GM19240 (cell line): Measurements from ENCODE around the gene CRAT.
A peak's percentile ranks its signal among the peaks of the same experiment; 100 is the strongest.

ENCODE experiments used
- DNase-seq: peaks from one replicate; pipeline ENCODE4 v3.0.0; 2011; ENCODE audit warnings: low spot score; ENCODE audit not compliant: insufficient read length

CRAT gene

DNA sequence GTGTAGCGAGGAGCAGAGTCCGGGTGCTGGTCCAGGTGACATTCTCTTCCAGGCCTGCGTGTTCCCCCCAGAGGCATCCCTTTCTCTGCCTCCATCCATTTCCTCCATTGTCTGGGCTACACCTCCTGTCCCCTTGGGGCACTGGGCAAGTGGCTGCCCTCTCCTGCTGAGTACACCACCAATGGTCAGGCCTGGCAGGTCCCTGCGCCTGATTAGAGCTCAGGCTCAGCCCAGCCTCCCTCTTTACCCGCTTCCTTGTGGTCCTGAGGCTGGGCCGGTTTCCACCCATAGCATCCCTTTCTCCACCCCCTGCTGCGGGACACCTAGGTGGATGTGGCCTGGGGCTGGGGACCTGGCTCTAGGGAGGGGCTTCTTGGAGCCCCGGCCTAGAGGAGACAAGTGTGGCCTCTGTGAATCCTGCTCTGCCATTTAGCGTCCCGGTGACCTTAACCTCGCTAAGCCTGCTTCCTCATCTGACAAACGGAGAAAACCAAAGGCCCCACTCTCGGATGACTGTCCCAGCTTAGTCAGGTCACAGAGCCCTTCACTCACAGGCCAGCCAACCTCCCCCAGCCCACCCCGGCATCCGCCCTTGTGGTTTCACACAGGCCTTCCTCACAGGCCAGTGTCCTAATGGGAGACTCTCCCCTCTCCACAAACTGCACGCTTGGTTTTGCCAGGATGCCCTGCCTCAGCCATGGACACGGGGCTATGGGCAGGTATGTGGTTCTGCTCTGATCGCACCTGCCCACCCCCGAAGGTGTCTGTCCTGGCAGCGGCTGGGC is 16.8 kb downstream of the CRAT start:
- no peak for DNase-seq

DNA sequence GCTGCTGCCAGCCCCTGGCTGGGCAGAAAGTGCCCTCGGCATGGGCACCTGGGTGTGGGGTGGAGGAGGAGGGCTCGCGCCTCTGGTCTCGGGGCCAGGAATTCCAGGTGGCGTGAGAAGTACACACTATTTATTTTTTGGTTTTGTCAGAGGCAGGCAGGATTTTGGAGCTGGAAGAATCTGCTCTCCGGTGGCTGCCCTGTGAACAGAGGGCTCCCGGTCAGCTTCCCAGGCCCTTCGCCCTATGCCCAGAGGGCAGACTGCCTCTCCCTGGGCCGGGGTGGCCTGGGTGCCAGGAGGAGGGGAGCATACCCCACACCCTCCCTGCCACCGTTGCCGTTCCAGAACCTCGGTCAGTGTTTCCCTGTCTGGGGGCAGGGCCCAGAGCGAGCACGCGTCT is 21.3 kb downstream of the CRAT start:
- no peak for DNase-seq

DNA sequence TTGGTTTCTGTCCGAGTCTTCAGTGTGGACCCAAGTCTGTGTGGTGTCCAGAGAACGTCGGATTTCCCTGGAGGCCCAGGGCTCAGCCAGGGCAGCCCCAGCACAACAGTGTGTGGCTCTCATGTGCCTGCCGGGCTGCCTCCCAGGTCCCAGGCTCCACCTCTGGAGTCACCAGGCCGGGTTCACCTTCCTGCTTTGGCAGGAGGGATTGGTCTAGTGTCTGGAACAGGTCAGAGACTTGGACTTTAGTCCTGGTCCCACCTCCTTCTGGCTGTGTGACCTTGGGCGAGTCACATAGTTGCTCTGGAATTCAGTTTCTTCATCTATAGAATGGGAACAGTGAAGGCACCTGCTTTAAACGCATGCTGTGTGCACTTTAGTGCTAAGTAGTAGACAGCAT is 26.5 kb downstream of the CRAT start:
- DNase-seq, result no peak

DNA sequence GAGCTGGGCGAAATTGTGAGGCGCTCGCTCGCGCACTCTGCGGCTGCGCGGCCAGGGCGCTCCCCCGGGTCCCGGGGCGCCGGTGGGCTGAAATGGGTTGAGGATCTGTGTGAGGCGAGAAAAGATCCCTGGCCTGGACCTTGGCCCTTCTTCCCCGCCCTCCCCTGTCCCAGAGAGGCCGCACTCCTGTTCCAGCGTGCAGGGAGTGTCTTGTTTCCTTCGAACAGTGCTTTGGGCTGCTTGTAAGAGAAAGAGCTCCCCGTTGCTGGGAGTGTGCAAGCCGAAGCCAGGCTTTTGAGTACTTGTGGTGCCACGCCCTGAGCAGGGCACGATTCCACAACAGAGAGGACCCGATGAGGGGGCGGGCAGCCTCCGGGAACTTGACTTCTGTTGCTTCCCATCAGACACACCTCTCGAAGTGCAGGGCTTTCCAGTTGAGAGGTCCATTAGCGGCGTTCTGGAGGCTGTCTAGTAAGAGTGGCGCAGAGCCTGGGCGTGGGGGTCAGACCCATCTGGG is 29.1 kb downstream of the CRAT start:
- DNase-seq, result peak; percentile 98

DNA sequence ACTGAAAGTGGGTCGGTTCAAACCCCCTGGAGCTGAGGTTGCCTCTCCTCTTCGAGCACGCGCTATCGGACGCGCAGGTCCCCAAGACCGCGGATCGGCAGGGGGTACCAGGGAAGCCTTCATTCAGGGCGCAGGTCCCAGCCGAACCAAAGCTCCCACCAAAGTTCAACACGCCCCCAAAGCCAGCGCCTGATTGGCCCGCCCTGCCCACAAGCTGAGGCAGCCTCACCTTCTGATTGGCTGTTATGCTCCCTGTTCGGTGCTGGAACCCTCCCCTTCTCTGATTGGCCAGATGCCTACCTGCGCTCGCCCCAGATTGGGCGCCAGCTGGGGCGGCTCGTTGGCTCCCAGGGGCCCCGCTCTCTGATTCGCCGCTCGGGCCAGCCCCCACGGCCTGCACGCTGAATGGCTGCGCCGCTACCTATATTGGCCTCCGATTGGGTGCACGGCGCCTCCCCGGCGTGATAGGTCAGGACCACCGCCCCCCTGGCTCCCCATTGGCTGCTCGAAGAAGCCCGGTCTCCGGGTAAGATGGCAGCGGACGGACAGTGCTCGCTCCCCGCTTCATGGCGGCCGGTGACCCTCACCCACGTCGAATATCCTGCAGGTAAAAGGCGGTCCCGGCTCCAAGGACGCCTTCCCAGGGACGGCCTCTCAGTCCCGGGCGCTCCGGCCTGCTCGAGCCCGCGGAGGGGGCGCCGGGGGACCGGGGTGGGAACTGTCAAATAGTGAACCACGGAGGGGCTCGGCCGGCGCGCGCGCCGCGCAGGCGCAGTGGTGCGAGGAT is 29.8 kb downstream of the CRAT start, which contains the start of gene DOLPP1:
Gene DOLPP1, plus strand, starts transcription at position 511 of the 787 bp plus-strand sequence. Its CDS starts 21 bp downstream, at position 532.
- peak; percentile 97 for DNase-seq

DNA sequence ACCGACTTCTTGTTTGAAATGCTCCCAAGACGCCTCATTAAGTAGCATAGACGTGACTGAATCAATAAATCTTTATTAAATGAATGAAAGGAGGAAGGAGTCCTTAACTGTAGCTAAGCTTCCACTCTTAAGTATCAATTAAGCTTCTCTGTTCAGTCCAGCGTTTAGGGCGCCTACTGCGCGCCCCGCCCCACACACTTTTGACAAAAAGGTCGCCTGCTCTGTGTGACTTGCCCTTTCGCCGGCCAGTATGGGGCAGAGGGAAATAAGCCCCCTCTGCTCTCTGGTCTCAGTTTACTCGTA is 30.3 kb downstream of the CRAT start:
- DNase-seq, result no peak

DNA sequence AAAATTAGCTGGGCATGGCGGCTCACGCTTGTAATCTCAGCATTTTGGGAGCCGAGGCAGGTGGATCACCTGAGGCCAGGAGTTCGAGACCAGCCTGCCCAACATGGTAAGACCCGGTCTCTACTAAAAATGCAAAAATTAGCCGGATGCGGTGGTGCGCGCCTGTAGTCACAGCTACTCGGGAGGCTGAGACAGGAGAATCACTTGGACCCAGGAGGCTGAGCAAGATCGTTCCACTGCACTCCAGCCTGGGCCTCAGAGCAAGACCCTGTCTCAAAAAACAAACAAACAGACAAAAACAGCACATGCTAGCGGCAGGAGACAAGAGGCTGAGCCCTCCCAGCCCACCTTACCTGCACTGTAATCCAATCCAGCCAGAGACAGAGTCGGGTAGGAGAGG is 30.8 kb downstream of the CRAT start:
- no peak for DNase-seq

DNA sequence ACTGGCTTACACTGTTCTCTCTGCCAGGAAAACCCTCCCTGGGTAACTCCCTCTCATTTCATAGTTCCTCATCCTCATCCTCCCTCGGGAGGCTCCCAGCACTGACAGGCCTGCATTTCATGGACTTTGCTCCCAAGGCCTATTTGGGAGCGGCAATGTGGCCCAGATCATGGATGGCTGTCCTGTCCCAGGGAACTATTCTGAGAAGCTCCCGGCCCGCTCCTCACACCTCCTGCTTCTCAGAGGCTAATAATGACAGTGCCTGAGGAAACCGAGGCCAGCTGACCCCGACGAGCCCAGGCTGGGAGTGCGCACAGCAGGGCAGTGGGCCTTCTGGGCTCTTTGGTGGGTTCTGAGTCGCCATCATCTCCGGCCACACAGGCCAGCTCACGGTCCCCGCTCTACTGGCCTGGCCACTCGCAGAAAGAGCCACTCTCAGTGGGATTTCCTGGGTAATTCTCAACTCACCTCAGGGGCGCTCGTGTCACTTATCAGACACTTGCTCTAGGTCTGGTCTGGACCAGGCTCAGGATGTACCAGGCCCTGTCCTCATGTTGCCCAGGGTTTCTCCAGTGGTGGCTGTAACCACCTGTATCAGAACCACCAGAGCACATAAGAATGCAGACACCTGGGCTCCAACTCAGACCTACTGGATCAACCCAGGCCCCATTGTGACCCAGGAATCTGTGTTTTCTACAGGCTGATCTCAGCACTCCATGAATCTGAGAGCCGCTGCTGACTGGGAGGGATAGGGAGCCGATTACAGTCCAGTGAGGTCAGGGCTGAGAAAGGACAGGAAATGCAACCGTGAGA is 31.7 kb downstream of the CRAT start:
- DNase-seq, result no peak

DNA sequence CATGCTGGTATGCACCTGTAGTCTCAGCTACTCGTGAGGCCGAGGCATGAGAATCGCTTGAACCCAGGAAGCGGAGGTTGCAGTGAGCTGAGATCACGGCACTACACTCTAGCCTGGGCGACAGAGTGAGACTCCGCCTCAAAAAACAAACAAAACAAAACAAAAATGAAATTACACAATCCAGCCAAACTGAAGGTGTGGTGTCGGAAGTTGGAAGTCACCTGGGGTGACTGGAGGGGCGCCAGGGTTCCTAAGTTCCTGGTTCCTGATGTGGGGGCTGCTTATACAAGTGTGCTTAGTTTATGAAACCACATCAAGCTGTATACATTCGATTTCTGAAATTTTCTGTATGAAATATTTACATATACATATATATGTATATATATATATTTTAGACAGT is 33.4 kb downstream of the CRAT start:
- no peak for DNase-seq

DNA sequence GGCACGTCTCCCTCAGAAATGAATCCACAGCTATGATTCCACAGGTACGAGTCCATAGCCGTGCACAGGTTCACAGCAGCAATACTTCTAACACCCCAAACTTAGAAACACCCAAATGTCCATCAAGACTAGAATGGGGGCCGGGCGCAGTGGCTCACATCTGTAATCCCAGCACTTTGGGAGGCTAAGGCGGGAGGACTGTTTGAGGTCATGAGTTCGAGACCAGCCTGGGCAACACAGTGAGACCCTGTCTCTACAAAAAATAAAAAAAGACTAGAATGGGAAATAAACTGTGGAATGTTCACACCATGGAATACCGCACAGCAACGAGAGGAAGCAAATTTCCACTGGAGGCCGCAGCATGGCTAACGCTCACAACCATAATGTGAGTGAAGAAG is 34.0 kb downstream of the CRAT start:
- DNase-seq, result no peak

DNA sequence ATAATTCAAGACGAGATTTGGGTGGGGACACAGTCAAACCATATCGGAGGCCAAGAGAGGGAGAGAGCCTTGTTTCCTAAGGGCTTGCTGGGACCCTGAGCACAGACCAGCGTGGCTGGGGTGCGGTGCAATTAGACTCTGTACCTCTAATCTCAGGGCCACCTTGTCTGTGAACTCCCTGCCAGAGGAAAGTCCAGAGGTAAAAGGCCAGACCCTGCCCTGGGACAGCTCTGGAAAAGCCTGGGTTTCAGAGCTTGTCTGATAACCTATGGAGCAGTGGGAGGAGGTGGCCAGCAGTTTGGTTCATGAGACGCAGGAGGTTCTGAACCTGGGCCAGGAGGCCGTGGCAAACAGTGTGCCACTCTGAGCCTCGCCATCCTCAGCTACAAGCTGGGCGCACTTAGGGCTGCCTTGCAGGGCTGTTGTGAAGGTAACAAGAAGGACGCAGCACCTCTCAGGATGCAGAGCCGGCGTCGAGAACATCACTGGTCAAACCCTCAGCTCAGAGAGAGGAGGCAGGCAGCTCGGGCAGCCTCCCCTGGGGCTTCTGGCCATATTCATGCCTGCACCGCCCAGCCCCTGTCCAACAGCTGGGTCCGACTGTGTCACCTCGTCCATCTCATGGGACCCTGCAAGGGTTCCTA is 34.5 kb downstream of the CRAT start:
- no peak for DNase-seq

DNA sequence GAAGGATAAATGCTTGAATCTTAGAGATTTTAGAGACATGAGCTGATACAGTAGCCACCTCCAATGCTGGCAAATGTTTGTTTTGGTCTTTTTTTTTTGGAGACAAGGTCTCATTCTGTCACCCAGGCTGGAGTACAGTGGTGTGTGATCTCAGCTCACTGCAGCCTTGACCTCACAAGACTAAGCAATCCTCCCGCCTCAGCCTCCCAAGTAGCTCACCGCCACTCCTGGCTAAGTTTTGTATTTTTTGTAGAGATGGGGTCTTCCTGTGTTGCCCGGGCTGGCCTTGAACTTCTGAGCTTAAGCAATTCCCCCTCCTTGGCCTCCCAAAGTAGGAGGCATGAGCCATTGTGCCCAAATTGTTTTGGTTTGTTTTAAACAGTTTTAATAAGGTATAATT is 36.5 kb downstream of the CRAT start:
- DNase-seq, result no peak

DNA sequence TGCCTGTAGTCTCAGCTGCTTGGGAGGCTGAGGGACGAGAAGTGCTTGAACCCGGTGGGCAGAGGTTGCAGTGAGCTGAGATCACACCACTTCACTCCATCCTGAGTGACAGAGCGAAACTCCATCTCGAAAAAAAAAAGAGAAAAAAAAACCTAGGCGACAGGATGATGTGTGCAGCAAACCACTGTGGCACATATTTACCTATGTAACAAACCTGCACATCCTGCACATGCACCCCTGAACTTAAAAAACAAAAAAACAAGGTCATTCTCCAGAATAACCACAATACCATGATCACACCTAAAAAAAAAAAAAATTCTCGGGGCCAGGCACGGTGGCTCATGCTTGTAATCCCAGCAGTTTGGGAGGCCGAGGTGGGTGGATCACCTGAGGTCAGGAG is 37.2 kb downstream of the CRAT start:
- DNase-seq, result no peak

DNA sequence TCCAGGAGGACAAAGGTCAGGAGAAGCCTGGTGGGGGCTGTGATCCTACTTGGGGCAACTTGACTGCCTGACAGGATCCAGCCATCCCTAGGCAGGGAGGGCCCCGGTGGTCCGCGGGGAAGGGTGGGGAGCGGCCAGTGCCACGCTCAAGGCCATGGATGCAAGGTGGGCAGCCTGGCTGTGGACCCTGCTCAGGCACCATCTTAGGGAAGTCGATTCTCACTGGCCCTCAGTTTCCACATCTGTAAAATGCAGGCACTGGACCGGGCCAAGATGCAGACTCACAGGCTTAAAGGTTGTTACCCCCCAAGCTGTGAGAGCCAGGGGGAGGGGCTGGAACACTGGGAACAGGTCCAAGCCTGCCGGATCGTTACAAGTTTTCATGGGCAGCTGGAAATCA is 38.4 kb downstream of the CRAT start:
- DNase-seq, result no peak

DNA sequence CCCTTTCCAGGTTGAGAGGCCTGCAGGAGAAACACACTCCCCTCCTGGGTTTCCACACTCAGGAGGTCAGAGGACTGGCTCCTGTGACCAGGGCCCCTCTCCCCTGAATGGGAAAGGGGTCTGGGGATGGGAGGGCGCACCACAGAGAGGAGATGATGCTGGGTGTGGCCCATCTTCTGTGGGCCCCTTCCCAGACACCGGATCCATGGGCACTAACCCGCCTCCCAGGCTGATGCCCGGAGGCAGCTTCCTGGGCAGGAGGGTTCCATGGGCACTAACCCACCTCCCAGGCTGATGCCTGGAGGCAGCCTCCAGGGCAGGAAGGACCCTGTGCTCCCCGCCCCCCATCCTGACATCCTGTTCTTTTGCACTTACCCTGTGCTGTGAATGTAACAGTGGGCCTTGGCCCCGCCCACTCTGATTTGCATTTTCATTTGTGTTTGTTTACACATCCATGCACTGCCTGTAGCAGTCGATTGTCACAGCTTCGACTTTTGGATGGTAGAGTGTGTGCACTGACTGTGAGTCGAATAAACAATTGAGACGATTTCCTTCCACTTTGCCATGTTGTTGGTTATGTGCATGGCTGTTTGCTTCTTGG is 39.0 kb downstream of the CRAT start:
- no peak for DNase-seq

DNA sequence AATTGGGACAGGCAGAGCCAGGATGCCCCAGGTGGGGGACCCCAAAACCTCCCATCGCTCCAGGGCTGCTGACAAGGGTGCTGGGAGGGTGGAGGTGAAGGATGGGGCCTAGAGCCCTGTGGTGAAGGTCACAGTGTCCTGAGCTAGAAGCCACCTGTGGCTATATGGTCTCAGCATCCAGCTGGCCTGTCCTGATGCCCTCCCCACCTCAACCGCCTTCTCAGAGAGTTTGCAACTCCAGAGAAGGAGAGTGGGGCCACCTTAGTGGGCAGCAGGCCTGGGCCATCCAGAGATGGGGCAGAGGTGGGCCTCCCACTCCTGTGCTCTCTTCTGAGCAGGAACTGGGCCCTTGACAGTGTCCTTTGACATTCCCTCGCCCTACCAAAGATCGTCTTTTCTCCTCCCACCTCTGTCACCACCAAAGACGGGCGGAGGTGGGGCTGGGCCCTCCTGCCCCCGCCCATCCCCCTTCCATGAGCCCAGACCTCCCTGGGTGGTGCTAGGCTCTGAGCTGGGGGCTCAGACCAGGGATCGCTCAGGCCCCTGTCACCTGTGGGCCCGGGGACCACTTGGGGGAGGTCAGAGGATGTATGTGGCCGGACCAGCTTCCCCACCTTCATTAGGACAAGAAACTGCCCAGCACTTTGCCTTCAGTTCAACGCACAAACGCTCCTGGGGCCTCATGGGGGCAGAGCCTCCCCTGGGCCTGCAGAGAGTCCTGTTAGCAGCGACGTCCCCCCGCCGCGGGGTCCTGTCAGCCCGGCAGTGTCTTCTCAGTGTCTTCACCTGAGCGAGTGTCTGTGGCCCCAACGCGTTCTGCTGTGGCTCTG is 39.7 kb downstream of the CRAT start:
- no peak for DNase-seq

DNA sequence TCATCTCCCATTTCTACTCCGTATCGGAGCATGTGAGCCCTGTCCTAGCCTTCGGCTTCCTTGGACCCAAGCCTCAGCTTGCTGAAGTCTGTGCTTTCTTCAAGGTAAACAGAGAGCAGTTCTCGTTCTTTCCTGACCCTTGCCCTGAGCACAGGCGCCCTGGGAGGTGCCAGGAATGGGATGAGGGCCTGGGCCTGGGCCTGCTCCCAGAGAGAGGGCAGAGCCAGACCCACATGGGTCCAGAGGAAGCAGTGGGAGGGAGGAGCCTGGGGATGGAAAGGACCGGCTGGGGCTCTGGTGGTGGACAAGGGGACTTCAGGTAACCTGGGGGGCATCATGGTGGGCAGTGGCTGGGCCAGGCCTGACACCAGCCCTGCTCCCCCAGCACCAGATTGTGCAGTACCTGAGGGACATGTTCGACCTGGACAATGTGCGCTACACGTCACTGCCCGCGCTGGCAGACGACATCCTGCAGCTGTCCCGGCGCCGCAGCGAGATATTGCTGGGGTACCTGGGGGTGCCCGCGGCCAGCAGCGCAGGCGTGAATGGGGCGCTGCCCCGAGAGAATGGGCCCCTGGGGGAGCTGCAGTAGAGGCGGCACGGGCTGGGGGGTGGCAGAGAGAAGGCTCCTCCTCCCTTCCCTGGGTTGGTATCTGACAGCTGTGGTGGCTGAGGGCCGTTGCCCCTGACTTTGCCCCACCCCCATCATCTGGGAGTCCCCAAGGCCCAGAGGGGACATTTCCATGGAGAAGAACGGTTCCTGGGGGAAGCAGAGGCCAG is 40.5 kb downstream of the CRAT start:
- no peak for DNase-seq

DNA sequence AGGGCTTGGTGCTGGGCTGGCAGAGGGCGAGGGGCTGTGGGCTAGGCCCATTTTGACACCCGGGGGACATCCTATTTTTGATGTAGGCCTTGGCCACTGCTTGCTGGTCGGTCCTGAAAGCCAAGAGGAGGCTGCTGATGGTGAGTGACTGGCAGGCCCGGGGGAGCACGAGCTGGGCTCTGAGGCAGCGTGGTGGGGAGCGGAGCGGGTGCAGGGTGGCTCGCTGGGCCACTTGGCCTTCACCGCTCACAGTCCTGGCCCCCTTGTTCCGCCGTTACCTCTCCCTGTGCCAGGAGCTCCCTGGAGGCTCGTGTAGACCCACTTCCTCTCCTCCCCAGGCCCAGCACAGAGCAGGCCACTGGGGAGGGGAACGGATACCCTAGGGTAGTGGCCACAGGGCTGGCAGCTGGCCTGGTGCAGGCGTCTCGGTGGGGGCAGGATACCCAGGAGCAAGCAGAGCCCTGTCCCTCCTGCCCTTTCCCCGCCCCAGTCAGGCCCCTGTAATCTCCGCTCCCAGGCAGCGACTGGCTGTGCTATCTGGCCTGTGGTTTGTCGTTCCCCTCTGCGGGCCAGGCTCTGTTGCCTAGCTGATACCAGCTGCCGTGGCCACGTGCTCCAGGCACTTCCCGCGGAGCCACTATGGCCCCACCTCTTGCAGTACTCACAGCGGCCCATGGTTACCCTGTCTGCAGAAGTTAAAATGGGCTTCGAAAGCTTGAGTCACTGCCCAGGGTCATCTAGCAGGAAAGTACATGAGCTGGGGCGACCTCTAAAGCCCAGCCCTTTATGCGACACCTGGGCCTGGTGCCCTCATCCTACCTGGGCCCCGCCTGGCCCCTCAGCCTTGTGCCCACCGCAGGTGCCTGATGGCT is 41.4 kb downstream of the CRAT start:
- DNase-seq, result peak; percentile 24
